LNCaP clone FGC (cell line): ENCODE data around the gene OR1L1.

Experiments
- DNase-seq: peaks from one replicate; pipeline ENCODE4 v3.0.0-alpha.2; 2011; ENCODE audit warnings: low read depth
- H3K4me3 ChIP-seq: 2 replicates; pipeline ENCODE4 v1.5.1; 2011; ENCODE audit warnings: mild to moderate bottlenecking, low read depth, low read length, control low read depth
- CTCF ChIP-seq: IDR thresholded peaks from 2 replicates; pipeline ENCODE4 v1.5.1; 2012; ENCODE audit warnings: mild to moderate bottlenecking; ENCODE audit not compliant: control insufficient read depth, insufficient read depth; ENCODE audit errors: extremely low read depth

The OR1L1 gene

GRCh38 chr9:122661416-122661815 lies at the start of gene OR1L1:
OR1L1 (plus strand) TSS chr9:122661716; CDS start chr9:122661716, 0 bp downstream.
- no peak within 1 kb of the TSS for H3K4me3 ChIP-seq
- no peak for TF ChIP-seq CTCF
- DNase-seq: no peak

GRCh38 chr9:122614362-122614761 lies 47.2 kb upstream of the OR1L1 start, which contains the start of gene OR1Q1:
OR1Q1 (plus strand) TSS chr9:122614738; CDS start chr9:122614738, 0 bp downstream.
- DNase-seq: no peak
- no peak for TF ChIP-seq CTCF
- no peak within 1 kb of the TSS for H3K4me3 ChIP-seq

GRCh38 chr9:122619996-122620395 lies 41.5 kb upstream of the OR1L1 start:
- DNase-seq: no peak
- no peak overlapping the region for H3K4me3 ChIP-seq
- TF ChIP-seq CTCF: no peak

- H3K4me3 ChIP-seq: no peak overlapping the region
- DNase-seq: no peak
- no peak for TF ChIP-seq CTCF
Observed at GRCh38 chr9:122642226-122642625, 19.3 kb upstream of the OR1L1 start.

- DNase-seq: no peak
- no peak overlapping the region for H3K4me3 ChIP-seq
- TF ChIP-seq CTCF: no peak
Observed at GRCh38 chr9:122656378-122656777, 5.1 kb upstream of the OR1L1 start.

GRCh38 chr9:122657527-122657926 lies 4.0 kb upstream of the OR1L1 start, which contains the start of gene OR1B1:
OR1B1 (minus strand) TSS chr9:122657627.
- no peak within 1 kb of the TSS for H3K4me3 ChIP-seq
- no peak for TF ChIP-seq CTCF
- DNase-seq: no peak

GRCh38 chr9:122672481-122672880 lies 11.0 kb downstream of the OR1L1 start:
- TF ChIP-seq CTCF: no peak
- DNase-seq: no peak
- no peak overlapping the region for H3K4me3 ChIP-seq
